H1 (cell line): ENCODE results near the gene ZFAND6.

Experiments used
- ATF2 ChIP-seq: IDR thresholded peaks from 2 replicates; pipeline ENCODE4 v1.6.1; 2012; ENCODE audit warnings: low read length, inconsistent platforms
- BRCA1 ChIP-seq: IDR thresholded peaks from 2 replicates; pipeline ENCODE4 v1.6.1; 2012; ENCODE audit warnings: low read depth, low read length, improper control_type of control experiment
- CTCF ChIP-seq, 3 experiments: IDR thresholded peaks; 1 replicate in 2 of 3; 2 replicates in 1 of 3; pipeline versions ENCODE4 v1.5.1 to v1.6.1; 2011; ENCODE audit warnings: low read length in 3 of 3, mild to moderate bottlenecking in 3 of 3, inconsistent platforms in 2 of 3, low read depth in 1 of 3, moderate library complexity in 1 of 3; ENCODE audit not compliant: insufficient read depth in 1 of 3; ENCODE audit errors: control extremely low read depth in 1 of 3
- JUND ChIP-seq: IDR thresholded peaks from 2 replicates; pipeline ENCODE4 v1.6.1; 2011; ENCODE audit warnings: mild to moderate bottlenecking, improper control_type of control experiment, low read length
- POLR2A ChIP-seq, 2 experiments: IDR thresholded peaks; 1 replicate in 1 of 2; 2 replicates in 1 of 2; pipeline ENCODE4 v1.6.1; 2011; ENCODE audit warnings: low read depth in 2 of 2, low read length in 2 of 2, mild to moderate bottlenecking in 2 of 2; ENCODE audit errors: control extremely low read depth in 1 of 2
- POLR2AphosphoS5 ChIP-seq: IDR thresholded peaks from 2 replicates; pipeline ENCODE4 v1.6.1; 2011; ENCODE audit warnings: low read depth, low read length
- RAD21 ChIP-seq, 2 experiments: IDR thresholded peaks in 1 of 2; conservative IDR thresholded peaks in 1 of 2; 2 replicates each; pipeline ENCODE4 v1.6.1; 2011; ENCODE audit warnings: low read depth in 2 of 2, low read length in 2 of 2, improper control_type of control experiment in 1 of 2, inconsistent platforms in 1 of 2, mild to moderate bottlenecking in 1 of 2, moderate library complexity in 1 of 2
- RFX5 ChIP-seq: IDR thresholded peaks from 2 replicates; pipeline ENCODE4 v1.6.1; 2011; ENCODE audit warnings: low read depth, low read length, improper control_type of control experiment, borderline replicate concordance
- YY1 ChIP-seq: IDR thresholded peaks from 2 replicates; pipeline ENCODE4 v1.6.1; 2011; ENCODE audit warnings: low read depth, mild to moderate bottlenecking, low read length

- TF ChIP-seq CTCF (IDR thresholded peaks at IDR 0.05; ENCODE audit: control extremely low read depth in 1 of 3, insufficient read depth in 1 of 3, low read depth in 1 of 3, low read length in 3 of 3) (no peak), POLR2AphosphoS5 (no peak), RAD21 (IDR thresholded peaks at IDR 0.05 in 1 of 2, conservative IDR thresholded peaks at IDR 0.05 in 1 of 2; ENCODE audit: low read depth in 2 of 2, low read length in 2 of 2) (no peak), BRCA1 (no peak), POLR2A (IDR thresholded peaks at IDR 0.05; ENCODE audit: control extremely low read depth in 1 of 2, low read depth in 2 of 2, low read length in 2 of 2) (no peak), YY1 (no peak), JUND (no peak), ATF2 (no peak), RFX5 (no peak)
Measured at GRCh38 chr15:80177156-80177555, 117.7 kb downstream of the ZFAND6 start.
